SK-N-SH (cell line): ENCODE measurements around the gene SMAD4. TPM values are rescaled to one million over a fixed set of nuclear protein-coding genes. Genes with fewer than 3 reads are reported as not detected.

Experiments used
- CTCF ChIA-PET: fragments of 300-600, 350-600 bp; formaldehyde crosslinking; extraction: SDS; loops from one replicate; lab custom pipeline; 2021; lab: Yijun Ruan, JAX
- POLR2A ChIA-PET: fragments of 350-600 bp; sonication (Branson Sonifier 250); formaldehyde crosslinking; extraction: SDS; loops from one replicate; lab custom pipeline; 2020; ENCODE audit warnings: antibody characterized with exemption, inconsistent platforms; lab: Yijun Ruan, JAX
- DNase-seq: peaks from one replicate; pipeline ENCODE4 v3.0.0; 2012
- H2AFZ ChIP-seq: fragments of 200-600 bp; sonication (generic); 2 replicates; pipeline ENCODE4 v1.8.1; 2016; ENCODE audit warnings: antibody characterized with exemption, mild to moderate bottlenecking, low read depth
- H3F3A ChIP-seq: fragments of 200-600 bp; sonication (generic); replicated peaks from 2 replicates; pipeline ENCODE3; 2016; ENCODE audit warnings: antibody characterized with exemption, mild to moderate bottlenecking; ENCODE audit not compliant: insufficient read depth
- H3K27ac ChIP-seq, 2 experiments: fragments of 200-500 bp in 1 of 2; fragments of 200-600 bp in 1 of 2; sonication (Bioruptor generic) in 1 of 2; sonication (generic), shearing (Covaris generic) in 1 of 2; 2 replicates each; pipeline versions ENCODE4 v1.5.1 to v1.6.1; 2014 to 2016; ENCODE audit warnings: low read depth in 2 of 2, inconsistent platforms in 1 of 2, low read length in 1 of 2, mild to moderate bottlenecking in 1 of 2, mixed read lengths in 1 of 2
- H3K27me3 ChIP-seq: fragments of 200-600 bp; sonication (generic), shearing (Covaris generic); 2 replicates; pipeline ENCODE4 v1.6.1; 2016; ENCODE audit warnings: mixed run types; ENCODE audit not compliant: insufficient read depth
- H3K36me3 ChIP-seq, 2 experiments: fragments of 200-500 bp in 1 of 2; fragments of 200-600 bp in 1 of 2; sonication (Bioruptor generic) in 1 of 2; sonication (generic) in 1 of 2; replicated peaks in 1 of 2; 2 replicates each; pipeline versions ENCODE3 to v1.5.1; 2014 to 2016; ENCODE audit warnings: low read length in 1 of 2, mild to moderate bottlenecking in 1 of 2; ENCODE audit not compliant: insufficient read depth in 2 of 2, control insufficient read depth in 1 of 2
- H3K4me1 ChIP-seq, 2 experiments: fragments of 200-500 bp in 1 of 2; fragments of 200-600 bp in 1 of 2; sonication (Bioruptor generic) in 1 of 2; sonication (generic), shearing (Covaris generic) in 1 of 2; 2 replicates each; pipeline versions ENCODE4 v1.5.1 to v1.6.1; 2014 to 2016; ENCODE audit warnings: low read depth in 1 of 2, low read length in 1 of 2, mixed run types in 1 of 2; ENCODE audit not compliant: insufficient read depth in 2 of 2, control insufficient read depth in 1 of 2
- H3K4me2 ChIP-seq: fragments of 200-600 bp; sonication (generic), shearing (Covaris generic); 2 replicates; pipeline ENCODE4 v1.6.1; 2017; ENCODE audit warnings: mixed run types
- H3K4me3 ChIP-seq, 2 experiments: fragments of 200-500 bp in 1 of 2; fragments of 200-600 bp in 1 of 2; sonication (Bioruptor generic) in 1 of 2; sonication (generic), shearing (Covaris generic) in 1 of 2; 2 replicates each; pipeline versions ENCODE4 v1.5.1 to v1.8.1; 2014 to 2016; ENCODE audit warnings: low read depth in 2 of 2, inconsistent platforms in 1 of 2, low read length in 1 of 2, mild to moderate bottlenecking in 1 of 2, mixed read lengths in 1 of 2, moderate library complexity in 1 of 2
- H3K79me2 ChIP-seq: fragments of 200-600 bp; sonication (generic); 2 replicates; pipeline ENCODE4 v1.8.1; 2017; ENCODE audit warnings: mild to moderate bottlenecking; ENCODE audit not compliant: insufficient read depth
- H3K9ac ChIP-seq: fragments of 200-600 bp; sonication (generic); 2 replicates; pipeline ENCODE4 v1.6.1; 2017; ENCODE audit warnings: mixed run types
- H3K9me2 ChIP-seq: fragments of 200-600 bp; sonication (generic); 2 replicates; pipeline ENCODE4 v1.6.1; 2017; ENCODE audit warnings: mixed run types
- H3K9me3 ChIP-seq: fragments of 200-600 bp; sonication (generic); 2 replicates; pipeline ENCODE4 v1.6.1; 2017; ENCODE audit warnings: mixed run types, mild to moderate bottlenecking, moderate library complexity
- H4K20me1 ChIP-seq: fragments of 200-600 bp; sonication (generic); 2 replicates; pipeline ENCODE4 v1.6.1; 2017; ENCODE audit warnings: mild to moderate bottlenecking, mixed run types; ENCODE audit not compliant: insufficient read depth
- CHD2 ChIP-seq: fragments of 150-350 bp; IDR thresholded peaks from 2 replicates; pipeline ENCODE4 v1.6.1; 2018; ENCODE audit warnings: low read length; ENCODE audit not compliant: partially characterized antibody
- ELF1 ChIP-seq: IDR thresholded peaks from 2 replicates; pipeline ENCODE4 v1.4.0; 2012
- FOXM1 ChIP-seq: IDR thresholded peaks from 2 replicates; pipeline ENCODE4 v1.4.0; 2012; ENCODE audit warnings: low read depth, mild to moderate bottlenecking
- JUND ChIP-seq: IDR thresholded peaks from 2 replicates; pipeline ENCODE4 v1.4.0; 2012
- MXI1 ChIP-seq: IDR thresholded peaks from 2 replicates; pipeline ENCODE4 v1.6.1; 2012; ENCODE audit warnings: mild to moderate bottlenecking, low read depth, low read length, improper control_type of control experiment
- NFIC ChIP-seq: IDR thresholded peaks from 2 replicates; pipeline ENCODE4 v1.4.0; 2012; ENCODE audit warnings: borderline replicate concordance
- POLR2AphosphoS5 ChIP-seq: IDR thresholded peaks from 2 replicates; pipeline ENCODE4 v1.6.1; 2012; ENCODE audit warnings: low read depth, low read length
- RAD21 ChIP-seq: IDR thresholded peaks from 2 replicates; pipeline ENCODE4 v1.6.1; 2012; ENCODE audit warnings: mild to moderate bottlenecking, low read length
- RCOR1 ChIP-seq: fragments of 150-350 bp; IDR thresholded peaks from 2 replicates; pipeline ENCODE4 v1.6.1; 2017; ENCODE audit warnings: antibody characterized with exemption, low read length
- RFX5 ChIP-seq: IDR thresholded peaks from 2 replicates; pipeline ENCODE4 v1.6.1; 2012; ENCODE audit warnings: mild to moderate bottlenecking, improper control_type of control experiment, low read length
- TAF1 ChIP-seq: IDR thresholded peaks from 2 replicates; pipeline ENCODE4 v1.6.1; 2012; ENCODE audit warnings: low read depth, mild to moderate bottlenecking, low read length, moderate library complexity, borderline replicate concordance
- TCF12 ChIP-seq: IDR thresholded peaks from 2 replicates; pipeline ENCODE4 v1.4.0; 2012
- WGBS: methylation state at CpG from one replicate; pipeline ENCODE4 v1.1.6; 2017; ENCODE audit warnings: low lambda C conversion rate; 5-methylcytosine and 5-hydroxymethylcytosine counted together
- polyA plus RNA-seq, 3 experiments: library from polyadenylated mRNA; depleted of rRNA; stranded (reverse); fragments of >200 nt; gene quantifications; 2 replicates each; pipeline ENCODE4 v1.2.3, GENCODE V29; 2012
- TF ChIP-seq, protein P1 (sequence below): IDR thresholded peaks from 2 replicates; pipeline ENCODE4 v1.4.0; 2012; ENCODE audit warnings: low read depth
- TF ChIP-seq, protein P2 (sequence below): IDR thresholded peaks from 2 replicates; pipeline ENCODE4 v1.4.0; 2012; ENCODE audit warnings: low read depth, borderline replicate concordance
- TF ChIP-seq, protein P3 (sequence below): fragments of 200-600 bp; sonication (generic); IDR thresholded peaks from 2 replicates; pipeline ENCODE4 v1.6.1; 2017; ENCODE audit warnings: antibody characterized with exemption, mild to moderate bottlenecking, moderate library complexity
- TF ChIP-seq, protein P4 (sequence below): IDR thresholded peaks from 2 replicates; pipeline ENCODE4 v1.6.1; 2012; ENCODE audit warnings: mild to moderate bottlenecking, low read depth, low read length, moderate library complexity

Gene SMAD4
- polyA plus RNA-seq, 1 of the 3 experiments (the other 2 are of a cell fraction), result 43.3 TPM

DNA sequence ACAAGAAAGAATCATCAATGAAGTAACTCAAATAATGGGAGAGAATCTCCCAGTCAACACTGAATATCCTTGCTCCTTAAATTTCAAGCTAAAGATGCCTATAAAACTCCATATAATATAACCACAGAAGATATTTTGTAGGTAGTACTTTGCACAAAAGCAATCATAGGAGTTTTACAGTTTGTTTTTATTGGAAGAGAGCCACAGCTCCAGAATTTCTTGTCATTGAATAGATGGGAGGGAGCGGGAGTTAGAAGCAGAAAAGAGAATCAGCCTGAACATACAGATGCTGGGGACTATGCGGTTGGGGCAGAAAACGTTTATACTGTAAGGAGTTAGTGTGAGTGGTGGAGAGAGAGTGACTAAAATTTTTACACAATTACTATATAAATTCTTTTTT is 18.3 kb upstream of the SMAD4 start:
- DNase-seq, result no peak
- Histone ChIP-seq H3K4me3 (no peak overlapping the region), H3K9ac (no peak overlapping the region), H2AFZ (no peak overlapping the region), H3K9me3 (no peaks in the 10 kb centered on the region), H3K4me1 (no peaks in the 10 kb centered on the region), H3K9me2 (no peaks in the 10 kb centered on the region), H3K79me2 (no peaks in the 10 kb centered on the region), H3F3A (no peaks in the 10 kb centered on the region), H3K27me3 (no peaks in the 10 kb centered on the region), H3K4me2 (no peak overlapping the region), H3K36me3 (no peaks in the 10 kb centered on the region), H3K27ac (no peak overlapping the region), H4K20me1 (no peaks in the 10 kb centered on the region)
- ChIA-PET CTCF (no interaction called here), POLR2A (no interaction called here)
- TF ChIP-seq, protein P1, sequence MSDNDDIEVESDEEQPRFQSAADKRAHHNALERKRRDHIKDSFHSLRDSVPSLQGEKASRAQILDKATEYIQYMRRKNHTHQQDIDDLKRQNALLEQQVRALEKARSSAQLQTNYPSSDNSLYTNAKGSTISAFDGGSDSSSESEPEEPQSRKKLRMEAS, result no peak
- TF ChIP-seq POLR2AphosphoS5 (no peak), MXI1 (no peak), ELF1 (no peak), TCF12 (no peak), NFIC (no peak), RCOR1 (no peak), FOXM1 (no peak), JUND (no peak), RFX5 (no peak), TAF1 (no peak), CHD2 (no peak), RAD21 (no peak)
- TF ChIP-seq, protein P2, sequence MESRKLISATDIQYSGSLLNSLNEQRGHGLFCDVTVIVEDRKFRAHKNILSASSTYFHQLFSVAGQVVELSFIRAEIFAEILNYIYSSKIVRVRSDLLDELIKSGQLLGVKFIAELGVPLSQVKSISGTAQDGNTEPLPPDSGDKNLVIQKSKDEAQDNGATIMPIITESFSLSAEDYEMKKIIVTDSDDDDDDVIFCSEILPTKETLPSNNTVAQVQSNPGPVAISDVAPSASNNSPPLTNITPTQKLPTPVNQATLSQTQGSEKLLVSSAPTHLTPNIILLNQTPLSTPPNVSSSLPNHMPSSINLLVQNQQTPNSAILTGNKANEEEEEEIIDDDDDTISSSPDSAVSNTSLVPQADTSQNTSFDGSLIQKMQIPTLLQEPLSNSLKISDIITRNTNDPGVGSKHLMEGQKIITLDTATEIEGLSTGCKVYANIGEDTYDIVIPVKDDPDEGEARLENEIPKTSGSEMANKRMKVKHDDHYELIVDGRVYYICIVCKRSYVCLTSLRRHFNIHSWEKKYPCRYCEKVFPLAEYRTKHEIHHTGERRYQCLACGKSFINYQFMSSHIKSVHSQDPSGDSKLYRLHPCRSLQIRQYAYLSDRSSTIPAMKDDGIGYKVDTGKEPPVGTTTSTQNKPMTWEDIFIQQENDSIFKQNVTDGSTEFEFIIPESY, result no peak
- TF ChIP-seq, protein P3, sequence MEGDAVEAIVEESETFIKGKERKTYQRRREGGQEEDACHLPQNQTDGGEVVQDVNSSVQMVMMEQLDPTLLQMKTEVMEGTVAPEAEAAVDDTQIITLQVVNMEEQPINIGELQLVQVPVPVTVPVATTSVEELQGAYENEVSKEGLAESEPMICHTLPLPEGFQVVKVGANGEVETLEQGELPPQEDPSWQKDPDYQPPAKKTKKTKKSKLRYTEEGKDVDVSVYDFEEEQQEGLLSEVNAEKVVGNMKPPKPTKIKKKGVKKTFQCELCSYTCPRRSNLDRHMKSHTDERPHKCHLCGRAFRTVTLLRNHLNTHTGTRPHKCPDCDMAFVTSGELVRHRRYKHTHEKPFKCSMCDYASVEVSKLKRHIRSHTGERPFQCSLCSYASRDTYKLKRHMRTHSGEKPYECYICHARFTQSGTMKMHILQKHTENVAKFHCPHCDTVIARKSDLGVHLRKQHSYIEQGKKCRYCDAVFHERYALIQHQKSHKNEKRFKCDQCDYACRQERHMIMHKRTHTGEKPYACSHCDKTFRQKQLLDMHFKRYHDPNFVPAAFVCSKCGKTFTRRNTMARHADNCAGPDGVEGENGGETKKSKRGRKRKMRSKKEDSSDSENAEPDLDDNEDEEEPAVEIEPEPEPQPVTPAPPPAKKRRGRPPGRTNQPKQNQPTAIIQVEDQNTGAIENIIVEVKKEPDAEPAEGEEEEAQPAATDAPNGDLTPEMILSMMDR, result no peak
- TF ChIP-seq, protein P4, sequence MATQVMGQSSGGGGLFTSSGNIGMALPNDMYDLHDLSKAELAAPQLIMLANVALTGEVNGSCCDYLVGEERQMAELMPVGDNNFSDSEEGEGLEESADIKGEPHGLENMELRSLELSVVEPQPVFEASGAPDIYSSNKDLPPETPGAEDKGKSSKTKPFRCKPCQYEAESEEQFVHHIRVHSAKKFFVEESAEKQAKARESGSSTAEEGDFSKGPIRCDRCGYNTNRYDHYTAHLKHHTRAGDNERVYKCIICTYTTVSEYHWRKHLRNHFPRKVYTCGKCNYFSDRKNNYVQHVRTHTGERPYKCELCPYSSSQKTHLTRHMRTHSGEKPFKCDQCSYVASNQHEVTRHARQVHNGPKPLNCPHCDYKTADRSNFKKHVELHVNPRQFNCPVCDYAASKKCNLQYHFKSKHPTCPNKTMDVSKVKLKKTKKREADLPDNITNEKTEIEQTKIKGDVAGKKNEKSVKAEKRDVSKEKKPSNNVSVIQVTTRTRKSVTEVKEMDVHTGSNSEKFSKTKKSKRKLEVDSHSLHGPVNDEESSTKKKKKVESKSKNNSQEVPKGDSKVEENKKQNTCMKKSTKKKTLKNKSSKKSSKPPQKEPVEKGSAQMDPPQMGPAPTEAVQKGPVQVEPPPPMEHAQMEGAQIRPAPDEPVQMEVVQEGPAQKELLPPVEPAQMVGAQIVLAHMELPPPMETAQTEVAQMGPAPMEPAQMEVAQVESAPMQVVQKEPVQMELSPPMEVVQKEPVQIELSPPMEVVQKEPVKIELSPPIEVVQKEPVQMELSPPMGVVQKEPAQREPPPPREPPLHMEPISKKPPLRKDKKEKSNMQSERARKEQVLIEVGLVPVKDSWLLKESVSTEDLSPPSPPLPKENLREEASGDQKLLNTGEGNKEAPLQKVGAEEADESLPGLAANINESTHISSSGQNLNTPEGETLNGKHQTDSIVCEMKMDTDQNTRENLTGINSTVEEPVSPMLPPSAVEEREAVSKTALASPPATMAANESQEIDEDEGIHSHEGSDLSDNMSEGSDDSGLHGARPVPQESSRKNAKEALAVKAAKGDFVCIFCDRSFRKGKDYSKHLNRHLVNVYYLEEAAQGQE, result no peak
- 84% methylated on average over 3 of the region's 3 CpGs for WGBS
